ENCODE measurements around the gene KCNN4. TPM values are rescaled to one million over a fixed set of nuclear protein-coding genes. Genes with fewer than 3 reads are reported as not detected.

The KCNN4 gene
- total and polyA plus RNA-seq, 2 donors (not counting 1 experiment from before 2014, with no cell fraction given): 107 to 267 TPM

GRCh38 chr19:43782689-43783231, 2.0 kb upstream of the KCNN4 start:
- DNase-seq (peak; percentile 71), ATAC-seq (ENCODE audit: low read depth) (peak; percentile 50)
- H3K4me2 ChIP-seq (replicated peaks; ENCODE audit: low read depth, low read length, poor library complexity, severe bottlenecking): peak overlapping the region; percentile 85
- Mint-ChIP-seq H3K27me3 (no peaks in the 10 kb centered on the region), H3K9me3 (ENCODE audit: insufficient read depth) (no peaks in the 10 kb centered on the region), H3K4me3 (peak overlapping the region; percentile 93), H3K4me1 (peaks cover 71% of the 10 kb centered on the region), H3K27ac (peak overlapping the region; percentile 99)
- H3K4me3 ChIP-seq (ENCODE audit: control extremely low read depth in 1 of 5, extremely low read depth in 1 of 5, insufficient read depth in 1 of 5, low read depth in 2 of 5, low read length in 4 of 5): peak overlapping the region in 4 of 5 experiments; percentile 65 to 74 (median 66)
- no peaks in the 10 kb centered on the region for H3K27me3 ChIP-seq (replicated peaks in 1 of 4; ENCODE audit: control extremely low read depth in 1 of 4, control insufficient read depth in 3 of 4, insufficient read depth in 4 of 4, low read length in 3 of 4)
- peak overlapping the region; percentile 73 to 85 for H3K27ac ChIP-seq (ENCODE audit: low read length in 2 of 2)
- WGBS (ENCODE audit: insufficient coverage): 48% methylated on average over 20 of the region's 24 CpGs
- intact Hi-C loops (cut with micrococcal nuclease): loop anchor here (1.0 to 10.0 kb wide), 2 partner anchors 207 to 338 kb away; partner anchors contain the start of genes PINLYP and XRCC1
- H2AFZ ChIP-seq (ENCODE audit: insufficient read depth, low read depth, low read length, poor library complexity, severe bottlenecking): no peak overlapping the region
- peaks cover 56 to 75% of the 10 kb centered on the region in 2 donors for H3K4me1 ChIP-seq (ENCODE audit: control insufficient read depth in 2 of 2, insufficient read depth in 2 of 2, low read length in 2 of 2)
- H3K9ac ChIP-seq (ENCODE audit: low read length): peak overlapping the region; percentile 78
- H3K36me3 ChIP-seq (replicated peaks in 1 of 2; ENCODE audit: control extremely low read depth in 1 of 2, control insufficient read depth in 1 of 2, extremely low read depth in 1 of 2, insufficient read depth in 2 of 2, low read length in 1 of 2): no peaks in the 10 kb centered on the region
- H3K79me2 ChIP-seq (ENCODE audit: control insufficient read depth, insufficient read depth, low read length): peaks cover 37% of the 10 kb centered on the region
- TF ChIP-seq, protein P1, sequence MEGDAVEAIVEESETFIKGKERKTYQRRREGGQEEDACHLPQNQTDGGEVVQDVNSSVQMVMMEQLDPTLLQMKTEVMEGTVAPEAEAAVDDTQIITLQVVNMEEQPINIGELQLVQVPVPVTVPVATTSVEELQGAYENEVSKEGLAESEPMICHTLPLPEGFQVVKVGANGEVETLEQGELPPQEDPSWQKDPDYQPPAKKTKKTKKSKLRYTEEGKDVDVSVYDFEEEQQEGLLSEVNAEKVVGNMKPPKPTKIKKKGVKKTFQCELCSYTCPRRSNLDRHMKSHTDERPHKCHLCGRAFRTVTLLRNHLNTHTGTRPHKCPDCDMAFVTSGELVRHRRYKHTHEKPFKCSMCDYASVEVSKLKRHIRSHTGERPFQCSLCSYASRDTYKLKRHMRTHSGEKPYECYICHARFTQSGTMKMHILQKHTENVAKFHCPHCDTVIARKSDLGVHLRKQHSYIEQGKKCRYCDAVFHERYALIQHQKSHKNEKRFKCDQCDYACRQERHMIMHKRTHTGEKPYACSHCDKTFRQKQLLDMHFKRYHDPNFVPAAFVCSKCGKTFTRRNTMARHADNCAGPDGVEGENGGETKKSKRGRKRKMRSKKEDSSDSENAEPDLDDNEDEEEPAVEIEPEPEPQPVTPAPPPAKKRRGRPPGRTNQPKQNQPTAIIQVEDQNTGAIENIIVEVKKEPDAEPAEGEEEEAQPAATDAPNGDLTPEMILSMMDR (IDR thresholded peaks at IDR 0.05): no peak
- TF ChIP-seq EZH2 (IDR thresholded peaks at IDR 0.05; ENCODE audit: borderline replicate concordance, insufficient read depth, low read depth, low read length, poor library complexity, severe bottlenecking): no peak
- ChIA-PET CTCF (interaction anchor here (9.0 to 11.3 kb wide), 2 partner anchors 19 to 38 kb away, joined by 204 to 237 read pairs; no protein-coding TSS in a partner anchor), POLR2A (interaction anchor here (9.3 kb wide), 1 partner anchor 30 kb away, joined by 89 read pairs; the partner anchor contains the start of gene SMG9)
- H3K9me3 ChIP-seq (ENCODE audit: control extremely low read depth in 1 of 3, control insufficient read depth in 2 of 3, insufficient read depth in 1 of 3, low read length in 2 of 3): no peaks in the 10 kb centered on the region
- peaks cover 3% of the 10 kb centered on the region for H4K20me1 ChIP-seq (ENCODE audit: control insufficient read depth, insufficient read depth, low read length, poor library complexity, severe bottlenecking)

DNA sequence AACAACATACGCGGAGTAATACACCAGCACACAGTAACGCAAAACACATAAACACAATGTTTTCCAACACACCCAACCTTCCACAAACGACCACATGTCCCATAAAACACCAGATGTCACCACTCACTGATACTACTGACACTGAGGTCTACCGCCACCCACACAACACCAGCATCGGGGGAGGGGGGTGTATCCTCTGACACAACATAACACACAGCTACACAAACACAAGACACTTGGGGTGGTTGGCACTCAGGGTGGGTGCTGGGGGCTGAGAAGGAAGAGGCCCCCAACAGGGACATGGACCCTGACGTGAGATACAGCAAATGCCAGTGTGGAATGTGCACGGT, 1.5 kb upstream of the KCNN4 start:
- H3K27me3 Mint-ChIP-seq: no peaks in the 10 kb centered on the region
- H3K27me3 ChIP-seq (replicated peaks in 1 of 4; ENCODE audit: control extremely low read depth in 1 of 4, control insufficient read depth in 3 of 4, insufficient read depth in 4 of 4, low read length in 3 of 4): no peaks in the 10 kb centered on the region
- no peaks in the 10 kb centered on the region for H3K9me3 Mint-ChIP-seq (ENCODE audit: insufficient read depth)
- H3K27ac ChIP-seq (ENCODE audit: low read length in 2 of 2): peak overlapping the region; percentile 73 to 85
- no peaks in the 10 kb centered on the region for H3K9me3 ChIP-seq (ENCODE audit: control extremely low read depth in 1 of 3, control insufficient read depth in 2 of 3, insufficient read depth in 1 of 3, low read length in 2 of 3)
- H3K79me2 ChIP-seq (ENCODE audit: control insufficient read depth, insufficient read depth, low read length): peaks cover 41% of the 10 kb centered on the region
- H2AFZ ChIP-seq (ENCODE audit: insufficient read depth, low read depth, low read length, poor library complexity, severe bottlenecking): no peak overlapping the region
- POLR2A ChIA-PET: interaction anchor here (6.9 to 9.3 kb wide), 2 partner anchors 16 to 29 kb away, joined by 75 to 89 read pairs; partner anchors contain the start of gene SMG9
- no peaks in the 10 kb centered on the region for H3K36me3 ChIP-seq (replicated peaks in 1 of 2; ENCODE audit: control extremely low read depth in 1 of 2, control insufficient read depth in 1 of 2, extremely low read depth in 1 of 2, insufficient read depth in 2 of 2, low read length in 1 of 2)
- H3K4me1 ChIP-seq (ENCODE audit: control insufficient read depth in 2 of 2, insufficient read depth in 2 of 2, low read length in 2 of 2): peaks cover 61 to 80% of the 10 kb centered on the region in 2 donors
- peaks cover 76% of the 10 kb centered on the region for H3K4me1 Mint-ChIP-seq
- ATAC-seq (ENCODE audit: low read depth): no peak
- intact Hi-C loops (cut with micrococcal nuclease): loop anchor here (1.0 to 10.0 kb wide), 2 partner anchors 207 to 337 kb away; partner anchors contain the start of genes PINLYP and XRCC1
- H3K4me3 ChIP-seq (ENCODE audit: control extremely low read depth in 1 of 5, extremely low read depth in 1 of 5, insufficient read depth in 1 of 5, low read depth in 2 of 5, low read length in 4 of 5): peak overlapping the region in 4 of 5 experiments; percentile 65 to 74 (median 66)
- no peak for TF ChIP-seq EZH2 (IDR thresholded peaks at IDR 0.05; ENCODE audit: borderline replicate concordance, insufficient read depth, low read depth, low read length, poor library complexity, severe bottlenecking)
- TF ChIP-seq, protein P1 (IDR thresholded peaks at IDR 0.05): no peak
- 55% methylated on average over 4 of the region's 8 CpGs for whole genome bisulfite sequencing (ENCODE audit: insufficient coverage)
- peak overlapping the region; percentile 99 for H3K27ac Mint-ChIP-seq
- CTCF ChIA-PET: interaction anchor here (9.0 to 11.3 kb wide), 2 partner anchors 18 to 37 kb away, joined by 204 to 237 read pairs; no protein-coding TSS in a partner anchor
- peak overlapping the region; percentile 78 for H3K9ac ChIP-seq (ENCODE audit: low read length)
- DNase-seq: no peak
- peak overlapping the region; percentile 85 for H3K4me2 ChIP-seq (replicated peaks; ENCODE audit: low read depth, low read length, poor library complexity, severe bottlenecking)
- peak overlapping the region; percentile 93 for H3K4me3 Mint-ChIP-seq
- H4K20me1 ChIP-seq (ENCODE audit: control insufficient read depth, insufficient read depth, low read length, poor library complexity, severe bottlenecking): peaks cover 7% of the 10 kb centered on the region

All from B cell (primary cell).